Neural cell (in vitro differentiated cells): ENCODE results near the gene RHOC. TPM values are rescaled to one million over a fixed set of nuclear protein-coding genes. Genes with fewer than 3 reads are reported as not detected.

ENCODE experiments used
- H2AFZ ChIP-seq: fragments of 200-600, 300-800 bp; sonication (generic), shearing (Covaris generic); 2 replicates; pipeline ENCODE4 v1.6.0; 2014; ENCODE audit warnings: low read depth, mild to moderate bottlenecking, antibody characterized with exemption, low read length, moderate library complexity
- H3F3A ChIP-seq: fragments of 200-600 bp; shearing (Covaris generic); 2 replicates; pipeline ENCODE4 v1.6.1; 2016; ENCODE audit warnings: mild to moderate bottlenecking, moderate library complexity, mixed read lengths, antibody characterized with exemption, low read length; ENCODE audit not compliant: insufficient read depth, poor library complexity, severe bottlenecking
- H3K27ac ChIP-seq: fragments of 200-600, 300-800 bp; sonication (generic), shearing (Covaris generic); 2 replicates; pipeline ENCODE4 v1.5.1; 2014; ENCODE audit warnings: mild to moderate bottlenecking, low read length, moderate library complexity
- H3K27me3 ChIP-seq: fragments of 300-800, 200-600 bp; sonication (generic), shearing (Covaris generic); 2 replicates; pipeline ENCODE4 v1.6.0; 2014; ENCODE audit warnings: mild to moderate bottlenecking, low read depth, low read length, moderate library complexity; ENCODE audit not compliant: insufficient read depth
- H3K36me3 ChIP-seq: fragments of 300-800, 200-600 bp; sonication (generic), shearing (Covaris generic); 2 replicates; pipeline ENCODE4 v1.5.1; 2014; ENCODE audit warnings: mild to moderate bottlenecking, antibody characterized with exemption, low read length, moderate library complexity; ENCODE audit not compliant: insufficient read depth
- H3K4me2 ChIP-seq: fragments of 300-800, 200-600 bp; sonication (generic), shearing (Covaris generic); 2 replicates; pipeline ENCODE4 v1.6.0; 2014; ENCODE audit warnings: mild to moderate bottlenecking, low read length
- H3K4me3 ChIP-seq: fragments of 300-800, 200-600 bp; sonication (generic), shearing (Covaris generic); 2 replicates; pipeline ENCODE4 v1.5.1; 2014; ENCODE audit warnings: mild to moderate bottlenecking, low read length, moderate library complexity
- H3K79me2 ChIP-seq: fragments of 200-600 bp; shearing (Covaris generic); replicated peaks from 2 replicates; pipeline ENCODE4 v1.6.0; 2014; ENCODE audit warnings: mild to moderate bottlenecking, low read length, moderate library complexity; ENCODE audit not compliant: insufficient read depth
- H3K9ac ChIP-seq: fragments of 300-800, 200-600 bp; sonication (generic), shearing (Covaris generic); 2 replicates; pipeline ENCODE4 v1.6.1; 2016; ENCODE audit warnings: mild to moderate bottlenecking, low read length, mixed read lengths
- H3K9me2 ChIP-seq: fragments of 200-600 bp; shearing (Covaris generic); 2 replicates; pipeline ENCODE4 v1.6.1; 2016; ENCODE audit warnings: mild to moderate bottlenecking, low read length, mixed read lengths; ENCODE audit not compliant: insufficient read depth
- H3K9me3 ChIP-seq: fragments of 200-600, 300-800 bp; sonication (generic), shearing (Covaris generic); 2 replicates; pipeline ENCODE4 v1.6.1; 2016; ENCODE audit warnings: mild to moderate bottlenecking, mixed run types, low read length, moderate library complexity, mixed read lengths
- H4K20me1 ChIP-seq: fragments of 200-600 bp; shearing (Covaris generic); 2 replicates; pipeline ENCODE4 v1.6.1; 2016; ENCODE audit warnings: mild to moderate bottlenecking, mixed run types; ENCODE audit not compliant: insufficient read depth
- CTCF ChIP-seq: fragments of 450-650 bp; IDR thresholded peaks from 2 replicates; pipeline ENCODE4 v1.5.1; 2014; ENCODE audit warnings: antibody characterized with exemption, mild to moderate bottlenecking, moderate library complexity; ENCODE audit not compliant: poor library complexity, severe bottlenecking
- EP300 ChIP-seq: fragments of 450-650 bp; conservative IDR thresholded peaks from 2 replicates; pipeline ENCODE4 v1.6.1; 2014; ENCODE audit warnings: antibody characterized with exemption, mild to moderate bottlenecking, moderate library complexity; ENCODE audit not compliant: poor library complexity, severe bottlenecking
- EZH2 ChIP-seq: fragments of 200-600, 300-800 bp; shearing (Covaris generic), sonication (generic); IDR thresholded peaks from 2 replicates; pipeline ENCODE4 v1.6.1; 2014; ENCODE audit warnings: antibody characterized with exemption, low read length, borderline replicate concordance, mild to moderate bottlenecking; ENCODE audit not compliant: insufficient read depth, poor library complexity, severe bottlenecking
- MXI1 ChIP-seq: fragments of 450-650 bp; conservative IDR thresholded peaks from 2 replicates; pipeline ENCODE4 v1.6.1; 2014; ENCODE audit warnings: antibody characterized with exemption, mild to moderate bottlenecking; ENCODE audit not compliant: poor library complexity, severe bottlenecking
- POLR2AphosphoS5 ChIP-seq: IDR thresholded peaks from 2 replicates; pipeline ENCODE4 v1.6.1; 2012
- RAD21 ChIP-seq: fragments of 450-650 bp; conservative IDR thresholded peaks from 2 replicates; pipeline ENCODE4 v1.6.1; 2014; ENCODE audit warnings: antibody characterized with exemption, mild to moderate bottlenecking, moderate library complexity
- SMC3 ChIP-seq: fragments of 450-650 bp; conservative IDR thresholded peaks from 2 replicates; pipeline ENCODE4 v1.6.1; 2014; ENCODE audit warnings: antibody characterized with exemption, mild to moderate bottlenecking, moderate library complexity; ENCODE audit not compliant: poor library complexity
- TAF1 ChIP-seq: IDR thresholded peaks from 2 replicates; pipeline ENCODE4 v1.6.1; 2012; ENCODE audit warnings: low read depth
- polyA plus RNA-seq: library from polyadenylated mRNA; depleted of rRNA; stranded (reverse); fragments of >200 nt; gene quantifications from 2 replicates; pipeline ENCODE4 v1.2.3, GENCODE V29; 2014
- TF ChIP-seq, protein P1 (sequence below): IDR thresholded peaks from 2 replicates; pipeline ENCODE4 v1.6.1; 2012; ENCODE audit warnings: borderline replicate concordance

Gene RHOC
- polyA plus RNA-seq, 1 donor from 2014 or later, result 5.0 TPM

- no peak overlapping the region for H2AFZ ChIP-seq
- H3K27me3 ChIP-seq, result no peaks in the 10 kb centered on the region
- H3K9me2 ChIP-seq, result no peaks in the 10 kb centered on the region
- H3K79me2 ChIP-seq, result no peaks in the 10 kb centered on the region
- H4K20me1 ChIP-seq, result no peaks in the 10 kb centered on the region
- H3K4me2 ChIP-seq, result no peak overlapping the region
- H3K4me3 ChIP-seq, result no peak overlapping the region
- TF ChIP-seq RAD21 (no peak), MXI1 (no peak), EZH2 (no peak), EP300 (no peak), TAF1 (no peak), POLR2AphosphoS5 (no peak), CTCF (no peak), SMC3 (no peak)
- TF ChIP-seq, protein P1, sequence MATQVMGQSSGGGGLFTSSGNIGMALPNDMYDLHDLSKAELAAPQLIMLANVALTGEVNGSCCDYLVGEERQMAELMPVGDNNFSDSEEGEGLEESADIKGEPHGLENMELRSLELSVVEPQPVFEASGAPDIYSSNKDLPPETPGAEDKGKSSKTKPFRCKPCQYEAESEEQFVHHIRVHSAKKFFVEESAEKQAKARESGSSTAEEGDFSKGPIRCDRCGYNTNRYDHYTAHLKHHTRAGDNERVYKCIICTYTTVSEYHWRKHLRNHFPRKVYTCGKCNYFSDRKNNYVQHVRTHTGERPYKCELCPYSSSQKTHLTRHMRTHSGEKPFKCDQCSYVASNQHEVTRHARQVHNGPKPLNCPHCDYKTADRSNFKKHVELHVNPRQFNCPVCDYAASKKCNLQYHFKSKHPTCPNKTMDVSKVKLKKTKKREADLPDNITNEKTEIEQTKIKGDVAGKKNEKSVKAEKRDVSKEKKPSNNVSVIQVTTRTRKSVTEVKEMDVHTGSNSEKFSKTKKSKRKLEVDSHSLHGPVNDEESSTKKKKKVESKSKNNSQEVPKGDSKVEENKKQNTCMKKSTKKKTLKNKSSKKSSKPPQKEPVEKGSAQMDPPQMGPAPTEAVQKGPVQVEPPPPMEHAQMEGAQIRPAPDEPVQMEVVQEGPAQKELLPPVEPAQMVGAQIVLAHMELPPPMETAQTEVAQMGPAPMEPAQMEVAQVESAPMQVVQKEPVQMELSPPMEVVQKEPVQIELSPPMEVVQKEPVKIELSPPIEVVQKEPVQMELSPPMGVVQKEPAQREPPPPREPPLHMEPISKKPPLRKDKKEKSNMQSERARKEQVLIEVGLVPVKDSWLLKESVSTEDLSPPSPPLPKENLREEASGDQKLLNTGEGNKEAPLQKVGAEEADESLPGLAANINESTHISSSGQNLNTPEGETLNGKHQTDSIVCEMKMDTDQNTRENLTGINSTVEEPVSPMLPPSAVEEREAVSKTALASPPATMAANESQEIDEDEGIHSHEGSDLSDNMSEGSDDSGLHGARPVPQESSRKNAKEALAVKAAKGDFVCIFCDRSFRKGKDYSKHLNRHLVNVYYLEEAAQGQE, result no peak
- H3K9ac ChIP-seq, result no peak overlapping the region
- no peaks in the 10 kb centered on the region for H3F3A ChIP-seq
- no peaks in the 10 kb centered on the region for H3K36me3 ChIP-seq
- H3K9me3 ChIP-seq, result no peaks in the 10 kb centered on the region
- no peak overlapping the region for H3K27ac ChIP-seq
These were observed 28.8 kb upstream of the RHOC start for GRCh38 chr1:112735752-112736151.

- no peak overlapping the region for H3K4me2 ChIP-seq
- H3K9me2 ChIP-seq, result no peaks in the 10 kb centered on the region
- no peak overlapping the region for H3K27ac ChIP-seq
- no peaks in the 10 kb centered on the region for H3K27me3 ChIP-seq
- H3K4me3 ChIP-seq, result no peak overlapping the region
- no peaks in the 10 kb centered on the region for H3F3A ChIP-seq
- no peak overlapping the region for H2AFZ ChIP-seq
- no peaks in the 10 kb centered on the region for H4K20me1 ChIP-seq
- H3K79me2 ChIP-seq, result no peaks in the 10 kb centered on the region
- H3K9me3 ChIP-seq, result no peaks in the 10 kb centered on the region
- H3K36me3 ChIP-seq, result no peaks in the 10 kb centered on the region
- no peak for TF ChIP-seq EP300
- H3K9ac ChIP-seq, result no peak overlapping the region
These were observed 24.5 kb upstream of the RHOC start for GRCh38 chr1:112731451-112731850.

- H3K36me3 ChIP-seq, result no peaks in the 10 kb centered on the region
- TF ChIP-seq MXI1, result no peak
- TF ChIP-seq RAD21, result no peak
- no peak for TF ChIP-seq EZH2
- no peak for TF ChIP-seq EP300
- no peak for TF ChIP-seq POLR2AphosphoS5
- TF ChIP-seq, protein P1, result no peak
- TF ChIP-seq TAF1, result no peak
- no peak for TF ChIP-seq CTCF
- TF ChIP-seq SMC3, result no peak
These were observed 23.0 kb upstream of the RHOC start for GRCh38 chr1:112729909-112730308.

More at GRCh38 chr1:112729909-112730308, 23.0 kb upstream of the RHOC start:
- H3K79me2 ChIP-seq, result no peaks in the 10 kb centered on the region
- no peak overlapping the region for H3K27ac ChIP-seq
- H3K9me3 ChIP-seq, result no peaks in the 10 kb centered on the region
- H3K27me3 ChIP-seq, result no peaks in the 10 kb centered on the region
- H4K20me1 ChIP-seq, result no peaks in the 10 kb centered on the region
- H2AFZ ChIP-seq, result no peak overlapping the region
- H3K4me2 ChIP-seq, result no peak overlapping the region
- H3K9ac ChIP-seq, result no peak overlapping the region
- no peaks in the 10 kb centered on the region for H3K9me2 ChIP-seq
- H3F3A ChIP-seq, result no peaks in the 10 kb centered on the region
- no peak overlapping the region for H3K4me3 ChIP-seq
